Muscle of leg (tissue), 11 donors: Measurements from ENCODE around the gene SLC22A23. TPM values are rescaled to one million over a fixed set of nuclear protein-coding genes. Genes with fewer than 3 reads are reported as not detected.

Experiments used
- DNase-seq: peaks from one replicate; pipeline ENCODE4 v3.0.0; 2013
- H3K27ac ChIP-seq: one replicate; pipeline ENCODE4 v1.5.1; 2013; ENCODE audit warnings: mild to moderate bottlenecking, low read length, control low read depth
- H3K27me3 ChIP-seq: one replicate; pipeline ENCODE4 v1.6.1; 2013; ENCODE audit warnings: low read length; ENCODE audit not compliant: control insufficient read depth, insufficient read depth
- H3K36me3 ChIP-seq: one replicate; pipeline ENCODE4 v1.6.1; 2013; ENCODE audit warnings: low read length; ENCODE audit not compliant: control insufficient read depth, insufficient read depth
- H3K4me1 ChIP-seq: one replicate; pipeline ENCODE4 v1.6.1; 2013; ENCODE audit warnings: low read length; ENCODE audit not compliant: control insufficient read depth, insufficient read depth
- H3K4me3 ChIP-seq: one replicate; pipeline ENCODE4 v1.5.1; 2013; ENCODE audit warnings: low read length, control low read depth
- H3K9me3 ChIP-seq: replicated peaks from 2 replicates; pipeline ENCODE4 v1.6.1; 2013; ENCODE audit warnings: low read depth, low read length; ENCODE audit not compliant: control insufficient read depth
- WGBS: methylation state at CpG from one replicate; pipeline ENCODE4 v1.1.5; 2013; ENCODE audit warnings: missing lambda C conversion rate; ENCODE audit not compliant: insufficient coverage; 5-methylcytosine and 5-hydroxymethylcytosine counted together
- polyA plus RNA-seq, 8 donors: library from polyadenylated mRNA; unstranded; fragments of 120-200 nt; gene quantifications; one replicate each; pipeline versions ENCODE4 v1.2.1 to v1.2.3, GENCODE V29; 2013; ENCODE audit warnings: inconsistent platforms in 1 of 8, low replicate concordance in 1 of 8; ENCODE audit not compliant: insufficient read length in 8 of 8, insufficient read depth in 1 of 8
- total RNA-seq: library from RNA; stranded (reverse); fragments of 120-200 nt; gene quantifications from one replicate; pipeline ENCODE4 v1.2.4, GENCODE V29; 2013

SLC22A23 gene
- total and polyA plus RNA-seq, 9 donors = 1.1 to 6.2 (median 2.7) TPM

GRCh38 chr6:3370361-3371221 lies 86.3 kb downstream of the SLC22A23 start:
- DNase-seq = peak; percentile 35
- Histone ChIP-seq H3K4me3 (no peak overlapping the region), H3K27me3 (no peaks in the 10 kb centered on the region), H3K9me3 (no peaks in the 10 kb centered on the region), H3K36me3 (no peaks in the 10 kb centered on the region), H3K4me1 (peaks cover 4% of the 10 kb centered on the region), H3K27ac (no peak overlapping the region)
- 66% methylated on average over 12 of the region's 15 CpGs for WGBS

GRCh38 chr6:3369985-3370360 lies 86.9 kb downstream of the SLC22A23 start:
- Histone ChIP-seq H3K4me3 (no peak overlapping the region), H3K36me3 (no peaks in the 10 kb centered on the region), H3K27ac (no peak overlapping the region), H3K4me1 (peaks cover 4% of the 10 kb centered on the region), H3K27me3 (no peaks in the 10 kb centered on the region), H3K9me3 (no peaks in the 10 kb centered on the region)
- WGBS = 82% methylated on average over 2 of the region's 5 CpGs
- no peak for DNase-seq

- no peaks in the 10 kb centered on the region for H3K36me3 ChIP-seq
- H3K27me3 ChIP-seq = peaks cover 3% of the 10 kb centered on the region
- H3K4me3 ChIP-seq = no peak overlapping the region
- H3K27ac ChIP-seq = no peak overlapping the region
- H3K9me3 ChIP-seq = no peaks in the 10 kb centered on the region
- peaks cover 4% of the 10 kb centered on the region for H3K4me1 ChIP-seq
- peak; percentile 57 for DNase-seq
- no CpG with 5 or more reads among the region's 4 CpGs for WGBS
These were observed 88.2 kb downstream of the SLC22A23 start for GRCh38 chr6:3368685-3369084.

GRCh38 chr6:3367630-3368029 lies 89.2 kb downstream of the SLC22A23 start:
- Histone ChIP-seq H3K27me3 (peaks cover 3% of the 10 kb centered on the region), H3K4me3 (no peak overlapping the region), H3K27ac (no peak overlapping the region), H3K4me1 (no peaks in the 10 kb centered on the region), H3K36me3 (no peaks in the 10 kb centered on the region), H3K9me3 (no peaks in the 10 kb centered on the region)
- DNase-seq = peak; percentile 62
- 86% methylated on average over 1 of the region's 5 CpGs for WGBS

- 100% methylated on average over 1 of the region's 5 CpGs for WGBS
- Histone ChIP-seq H3K27me3 (peaks cover 3% of the 10 kb centered on the region), H3K27ac (no peak overlapping the region), H3K36me3 (no peaks in the 10 kb centered on the region), H3K9me3 (no peaks in the 10 kb centered on the region), H3K4me1 (no peaks in the 10 kb centered on the region), H3K4me3 (no peak overlapping the region)
- no peak for DNase-seq
These were observed 90.0 kb downstream of the SLC22A23 start for GRCh38 chr6:3366596-3367413.

- peaks cover 7% of the 10 kb centered on the region for H3K4me1 ChIP-seq
- no peak overlapping the region for H3K4me3 ChIP-seq
- no peaks in the 10 kb centered on the region for H3K36me3 ChIP-seq
- H3K9me3 ChIP-seq = no peaks in the 10 kb centered on the region
- 55% methylated on average over 7 of the region's 7 CpGs for WGBS
- no peak for DNase-seq
- no peak overlapping the region for H3K27ac ChIP-seq
- peaks cover 5% of the 10 kb centered on the region for H3K27me3 ChIP-seq
These were observed 92.5 kb downstream of the SLC22A23 start for GRCh38 chr6:3364391-3364790.

- Histone ChIP-seq H3K27ac (no peak overlapping the region), H3K9me3 (no peaks in the 10 kb centered on the region), H3K4me1 (peaks cover 7% of the 10 kb centered on the region), H3K27me3 (peaks cover 5% of the 10 kb centered on the region), H3K4me3 (no peak overlapping the region), H3K36me3 (no peaks in the 10 kb centered on the region)
- 77% methylated on average over 7 of the region's 10 CpGs for WGBS
- DNase-seq = no peak
These were observed 93.4 kb downstream of the SLC22A23 start for GRCh38 chr6:3363296-3364025.

GRCh38 chr6:3361312-3362037 lies 95.4 kb downstream of the SLC22A23 start:
- peaks cover 10% of the 10 kb centered on the region for H3K4me1 ChIP-seq
- no peak overlapping the region for H3K4me3 ChIP-seq
- peaks cover 5% of the 10 kb centered on the region for H3K27me3 ChIP-seq
- no peak overlapping the region for H3K27ac ChIP-seq
- no peak for DNase-seq
- no peaks in the 10 kb centered on the region for H3K9me3 ChIP-seq
- WGBS = 74% methylated on average over 8 of the region's 14 CpGs
- no peaks in the 10 kb centered on the region for H3K36me3 ChIP-seq

GRCh38 chr6:3360727-3361045 lies 96.2 kb downstream of the SLC22A23 start:
- no peak overlapping the region for H3K27ac ChIP-seq
- WGBS = 84% methylated on average over 6 of the region's 16 CpGs
- DNase-seq = no peak

More at GRCh38 chr6:3360727-3361045, 96.2 kb downstream of the SLC22A23 start:
- Histone ChIP-seq H3K27me3 (peaks cover 5% of the 10 kb centered on the region), H3K4me1 (peaks cover 16% of the 10 kb centered on the region), H3K36me3 (no peaks in the 10 kb centered on the region), H3K4me3 (no peak overlapping the region), H3K9me3 (no peaks in the 10 kb centered on the region)
